IMR-90 (cell line): ENCODE results near the gene TOGARAM2. TPM values are rescaled to one million over a fixed set of nuclear protein-coding genes. Genes with fewer than 3 reads are reported as not detected.

ENCODE experiments used
- ATAC-seq: fragments of 200-7000 bp; cut with Tn5 transposase; 2 replicates; pipeline ENCODE4 v1.9.1; 2020; ENCODE audit warnings: low read depth, mild to moderate bottlenecking, moderate library complexity
- BruUV-seq: library from RNA; stranded (reverse); fragments of 400-500 nt; replicated peaks from 2 replicates; lab custom pipeline; 2021; lab: Mats Ljungman, UMichigan
- CTCF ChIA-PET: fragments of 300-600 bp; formaldehyde crosslinking; extraction: SDS; loops from one replicate; lab custom pipeline; 2021; ENCODE audit warnings: antibody characterized with exemption; lab: Yijun Ruan, JAX
- POLR2A ChIA-PET: fragments of 300-600 bp; sonication (Branson Sonifier 250); formaldehyde crosslinking; loops from one replicate; lab custom pipeline; 2022; ENCODE audit warnings: antibody characterized with exemption; ENCODE audit not compliant: unreplicated experiment; lab: Charles Lee
- DNase-seq: peaks from one replicate; pipeline ENCODE4 v3.0.0; 2013
- H2AFZ ChIP-seq: replicated peaks from 2 replicates; pipeline ENCODE3; 2013; ENCODE audit warnings: low read length, mild to moderate bottlenecking; ENCODE audit not compliant: poor library complexity
- H2AK5ac ChIP-seq: 2 replicates; pipeline ENCODE4 v1.6.1; 2013; ENCODE audit warnings: low read depth, low read length, inconsistent platforms
- H2AK9ac ChIP-seq: replicated peaks from 2 replicates; pipeline ENCODE3; 2013; ENCODE audit warnings: mild to moderate bottlenecking, low read depth, low read length, moderate library complexity; ENCODE audit not compliant: poor library complexity
- H2BK120ac ChIP-seq: 2 replicates; pipeline ENCODE4 v1.6.1; 2013; ENCODE audit warnings: low read depth, low read length, inconsistent platforms
- H2BK15ac ChIP-seq: 3 replicates; pipeline ENCODE4 v1.6.1; 2013; ENCODE audit warnings: low read depth, low read length, inconsistent platforms
- H2BK20ac ChIP-seq: 2 replicates; pipeline ENCODE4 v1.6.1; 2013; ENCODE audit warnings: low read depth, mild to moderate bottlenecking, inconsistent platforms, low read length, moderate library complexity
- H2BK5ac ChIP-seq: 2 replicates; pipeline ENCODE4 v1.6.1; 2013; ENCODE audit warnings: mild to moderate bottlenecking, low read depth, low read length, inconsistent platforms; ENCODE audit not compliant: poor library complexity, severe bottlenecking
- H3K14ac ChIP-seq: replicated peaks from 2 replicates; pipeline ENCODE4 v1.6.1; 2013; ENCODE audit warnings: low read depth, low read length, inconsistent platforms
- H3K18ac ChIP-seq: 2 replicates; pipeline ENCODE4 v1.6.1; 2013; ENCODE audit warnings: low read depth, low read length, control low read depth
- H3K23ac ChIP-seq: 2 replicates; pipeline ENCODE4 v1.6.1; 2013; ENCODE audit warnings: low read depth, low read length, inconsistent platforms
- H3K27ac ChIP-seq: 2 replicates; pipeline ENCODE4 v1.5.1; 2013; ENCODE audit warnings: mild to moderate bottlenecking, control low read depth, low read length; ENCODE audit not compliant: insufficient read depth
- H3K27me3 ChIP-seq: 2 replicates; pipeline ENCODE4 v1.6.1; 2013; ENCODE audit warnings: low read length; ENCODE audit not compliant: control insufficient read depth, insufficient read depth
- H3K36me3 ChIP-seq: 2 replicates; pipeline ENCODE4 v1.6.1; 2013; ENCODE audit warnings: low read length, mixed read lengths; ENCODE audit not compliant: control insufficient read depth, insufficient read depth
- H3K4ac ChIP-seq: 2 replicates; pipeline ENCODE4 v1.6.1; 2013; ENCODE audit warnings: low read depth, low read length, inconsistent platforms
- H3K4me1 ChIP-seq: 2 replicates; pipeline ENCODE4 v1.6.1; 2013; ENCODE audit warnings: low read length, mixed read lengths; ENCODE audit not compliant: control insufficient read depth, insufficient read depth
- H3K4me2 ChIP-seq: 2 replicates; pipeline ENCODE4 v1.6.1; 2013; ENCODE audit warnings: low read depth, mild to moderate bottlenecking, control low read depth, low read length, moderate library complexity
- H3K4me3 ChIP-seq: 2 replicates; pipeline ENCODE4 v1.5.1; 2013; ENCODE audit warnings: low read depth, mild to moderate bottlenecking, control low read depth, low read length, moderate library complexity; ENCODE audit not compliant: insufficient read depth
- H3K56ac ChIP-seq: 2 replicates; pipeline ENCODE4 v1.6.1; 2013; ENCODE audit warnings: low read length, inconsistent platforms; ENCODE audit not compliant: insufficient read depth; ENCODE audit errors: extremely low read depth
- H3K79me1 ChIP-seq, 2 experiments: 2 replicates each; pipeline ENCODE4 v1.6.1; 2013; ENCODE audit warnings: low read length in 2 of 2, inconsistent platforms in 1 of 2, low read depth in 1 of 2
- H3K9ac ChIP-seq: 2 replicates; pipeline ENCODE4 v1.6.1; 2013; ENCODE audit warnings: low read depth, low read length, control low read depth
- H3K9me1 ChIP-seq: 2 replicates; pipeline ENCODE4 v1.6.1; 2013; ENCODE audit warnings: low read length, inconsistent platforms; ENCODE audit not compliant: insufficient read depth
- H3K9me3 ChIP-seq: 2 replicates; pipeline ENCODE4 v1.6.1; 2013; ENCODE audit warnings: low read length; ENCODE audit not compliant: control insufficient read depth, insufficient read depth
- H4K20me1 ChIP-seq: 2 replicates; pipeline ENCODE4 v1.6.1; 2013; ENCODE audit warnings: low read length, inconsistent platforms; ENCODE audit not compliant: insufficient read depth
- H4K5ac ChIP-seq: 2 replicates; pipeline ENCODE4 v1.6.1; 2013; ENCODE audit warnings: mild to moderate bottlenecking, low read depth, low read length, control low read depth
- H4K8ac ChIP-seq, 2 experiments: 2 replicates each; pipeline ENCODE4 v1.6.1; 2013; ENCODE audit warnings: low read depth in 2 of 2, low read length in 2 of 2, control low read depth in 1 of 2, inconsistent platforms in 1 of 2
- H4K91ac ChIP-seq: 2 replicates; pipeline ENCODE4 v1.6.1; 2013; ENCODE audit warnings: low read depth, low read length, inconsistent platforms; ENCODE audit not compliant: insufficient read depth
- BHLHE40 ChIP-seq: fragments of 150-350 bp; IDR thresholded peaks from 2 replicates; pipeline ENCODE4 v1.6.1; 2016; ENCODE audit warnings: mild to moderate bottlenecking, low read depth, low read length
- CHD1 ChIP-seq: IDR thresholded peaks from 2 replicates; pipeline ENCODE4 v1.6.1; 2012; ENCODE audit warnings: low read depth, low read length, improper control_type of control experiment
- MXI1 ChIP-seq: IDR thresholded peaks from 2 replicates; pipeline ENCODE4 v1.6.1; 2012; ENCODE audit warnings: low read depth, mild to moderate bottlenecking, low read length, moderate library complexity, borderline replicate concordance
- NFE2L2 ChIP-seq: fragments of 150-350 bp; IDR thresholded peaks from 2 replicates; pipeline ENCODE4 v1.6.1; 2016; ENCODE audit warnings: low read depth, mild to moderate bottlenecking, low read length
- POLR2A ChIP-seq: IDR thresholded peaks from 2 replicates; pipeline ENCODE4 v1.6.1; 2012; ENCODE audit warnings: mild to moderate bottlenecking, low read depth, low read length
- RAD21 ChIP-seq: IDR thresholded peaks from 2 replicates; pipeline ENCODE4 v1.6.1; 2012; ENCODE audit warnings: low read length, improper control_type of control experiment
- RCOR1 ChIP-seq: IDR thresholded peaks from 2 replicates; pipeline ENCODE4 v1.6.1; 2012; ENCODE audit warnings: mild to moderate bottlenecking, low read length, improper control_type of control experiment; ENCODE audit not compliant: insufficient replicate concordance
- SMC3 ChIP-seq: fragments of 150-350 bp; IDR thresholded peaks from 2 replicates; pipeline ENCODE4 v1.6.1; 2016; ENCODE audit warnings: low read depth, mild to moderate bottlenecking, antibody characterized with exemption, low read length, moderate library complexity
- WGBS, 2 experiments: methylation state at CpG; one replicate each; pipeline versions ENCODE4 v1.1.5 to v1.1.7; 2013; ENCODE audit warnings: missing lambda C conversion rate in 2 of 2; ENCODE audit not compliant: insufficient read length in 1 of 2; ENCODE audit errors: extremely low coverage in 2 of 2; 5-methylcytosine and 5-hydroxymethylcytosine counted together
- dilution Hi-C: fragments of 300-500 bp; cut with HindIII; formaldehyde crosslinking; loops from one replicate; pipeline ENCODE4 v1.14.3; 2018; ENCODE audit warnings: low sequenced_read_pairs; ENCODE audit not compliant: unreplicated experiment
- in situ Hi-C: fragments of 300-500 bp; cut with MboI; formaldehyde crosslinking; loops from 3 replicates; pipeline ENCODE4 v1.14.3; 2019; ENCODE audit warnings: low sequenced_read_pairs, inconsistent platforms, mixed read lengths
- intact Hi-C: fragments of 100-400 bp; cut with micrococcal nuclease; formaldehyde crosslinking; loops from 2 replicates; pipeline ENCODE4 v1.10.0; 2022
- polyA plus RNA-seq, 3 experiments: library from polyadenylated mRNA; depleted of rRNA; stranded (reverse); fragments of >200 nt; gene quantifications; 2 replicates each; pipeline ENCODE4 v1.2.3, GENCODE V29; 2012; ENCODE audit warnings: low replicate concordance in 1 of 3
- total RNA-seq: library from RNA; depleted of rRNA; stranded (reverse); fragments of >200 nt; gene quantifications from 2 replicates; pipeline ENCODE4 v1.2.3, GENCODE V29; 2012
- TF ChIP-seq, protein P1 (sequence below): conservative IDR thresholded peaks from 2 replicates; pipeline ENCODE4 v1.5.1; 2012; ENCODE audit warnings: mild to moderate bottlenecking, low read depth, low read length, improper control_type of control experiment
- TF ChIP-seq, protein P2 (sequence below): fragments of 150-350 bp; IDR thresholded peaks from 2 replicates; pipeline ENCODE4 v1.6.1; 2017; ENCODE audit warnings: mild to moderate bottlenecking, antibody characterized with exemption, low read length, low read depth

TOGARAM2 gene
- total and polyA plus RNA-seq, 2 of the 4 experiments (the other 2 are of a cell fraction), result under 0.01 to 0.38 TPM

DNA sequence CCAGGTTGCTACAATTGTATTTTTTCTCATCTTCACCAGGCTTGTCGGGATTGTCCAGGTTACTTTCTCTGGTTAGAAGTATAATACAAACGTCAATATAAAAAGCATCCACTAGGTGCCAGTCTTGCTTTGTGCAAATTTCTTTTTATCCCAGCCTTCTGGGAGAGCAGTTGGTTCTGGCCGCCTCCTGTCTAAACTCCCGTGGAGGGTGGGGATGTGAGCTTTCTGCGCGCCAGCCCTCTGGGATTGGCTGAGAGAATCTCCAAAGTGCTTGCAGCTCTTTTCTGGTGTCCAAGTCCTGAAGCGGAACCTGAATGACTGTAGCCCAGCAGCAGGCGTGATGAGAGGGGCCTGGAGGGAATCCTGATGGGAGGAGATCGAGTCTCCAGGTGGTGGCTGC, 22.4 kb upstream of the TOGARAM2 start:
- Histone ChIP-seq H4K91ac (no peak overlapping the region), H2BK20ac (no peak overlapping the region), H3K36me3 (no peaks in the 10 kb centered on the region), H3K9me3 (no peaks in the 10 kb centered on the region), H2AFZ (peak overlapping the region; percentile 84), H2AK9ac (peak overlapping the region; percentile 30), H4K5ac (no peak overlapping the region), H3K79me1 (no peaks in the 10 kb centered on the region), H3K23ac (no peak overlapping the region), H3K4me3 (no peak overlapping the region), H2AK5ac (no peak overlapping the region), H4K20me1 (no peaks in the 10 kb centered on the region), H3K9ac (no peak overlapping the region), H3K4me1 (peaks cover 2% of the 10 kb centered on the region; the same call in 1 of the 2 replicates), H3K18ac (no peak overlapping the region), H3K9me1 (no peaks in the 10 kb centered on the region), H3K4me2 (no peak overlapping the region), H3K14ac (no peak overlapping the region), H4K8ac (no peak overlapping the region), H3K27ac (no peak overlapping the region), H2BK120ac (no peak overlapping the region), H3K56ac (no peak overlapping the region), H2BK15ac (no peak overlapping the region), H3K4ac (no peak overlapping the region), H2BK5ac (no peak overlapping the region), H3K27me3 (no peaks in the 10 kb centered on the region)
- TF ChIP-seq MXI1 (no peak), RCOR1 (no peak), CHD1 (no peak), BHLHE40 (0 out of 2 replicates have a peak, but pooled peaks have one; percentile 5), POLR2A (peak; percentile 53; the same call in 1 of the 2 replicates), RAD21 (peak; percentile 98), NFE2L2 (no peak), SMC3 (peak; percentile 95)
- TF ChIP-seq, protein P1, sequence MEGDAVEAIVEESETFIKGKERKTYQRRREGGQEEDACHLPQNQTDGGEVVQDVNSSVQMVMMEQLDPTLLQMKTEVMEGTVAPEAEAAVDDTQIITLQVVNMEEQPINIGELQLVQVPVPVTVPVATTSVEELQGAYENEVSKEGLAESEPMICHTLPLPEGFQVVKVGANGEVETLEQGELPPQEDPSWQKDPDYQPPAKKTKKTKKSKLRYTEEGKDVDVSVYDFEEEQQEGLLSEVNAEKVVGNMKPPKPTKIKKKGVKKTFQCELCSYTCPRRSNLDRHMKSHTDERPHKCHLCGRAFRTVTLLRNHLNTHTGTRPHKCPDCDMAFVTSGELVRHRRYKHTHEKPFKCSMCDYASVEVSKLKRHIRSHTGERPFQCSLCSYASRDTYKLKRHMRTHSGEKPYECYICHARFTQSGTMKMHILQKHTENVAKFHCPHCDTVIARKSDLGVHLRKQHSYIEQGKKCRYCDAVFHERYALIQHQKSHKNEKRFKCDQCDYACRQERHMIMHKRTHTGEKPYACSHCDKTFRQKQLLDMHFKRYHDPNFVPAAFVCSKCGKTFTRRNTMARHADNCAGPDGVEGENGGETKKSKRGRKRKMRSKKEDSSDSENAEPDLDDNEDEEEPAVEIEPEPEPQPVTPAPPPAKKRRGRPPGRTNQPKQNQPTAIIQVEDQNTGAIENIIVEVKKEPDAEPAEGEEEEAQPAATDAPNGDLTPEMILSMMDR, result peak; percentile 79
- TF ChIP-seq, protein P2, sequence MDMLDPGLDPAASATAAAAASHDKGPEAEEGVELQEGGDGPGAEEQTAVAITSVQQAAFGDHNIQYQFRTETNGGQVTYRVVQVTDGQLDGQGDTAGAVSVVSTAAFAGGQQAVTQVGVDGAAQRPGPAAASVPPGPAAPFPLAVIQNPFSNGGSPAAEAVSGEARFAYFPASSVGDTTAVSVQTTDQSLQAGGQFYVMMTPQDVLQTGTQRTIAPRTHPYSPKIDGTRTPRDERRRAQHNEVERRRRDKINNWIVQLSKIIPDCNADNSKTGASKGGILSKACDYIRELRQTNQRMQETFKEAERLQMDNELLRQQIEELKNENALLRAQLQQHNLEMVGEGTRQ, result no peak
- ChIA-PET CTCF (interaction anchor here (0.5 to 1.3 kb wide), 8 partner anchors 8 to 350 kb away, joined by 3 to 5 read pairs (median 4); no protein-coding TSS in a partner anchor), POLR2A (no interaction called here)
- in situ Hi-C loops, result loop anchor here (5.0 kb wide), 2 partner anchors 234 to 1114 kb away; no protein-coding TSS in a partner anchor
- no TSS peak for BruUV-seq
- intact Hi-C loops, result loop anchor here (1.0 to 5.0 kb wide), 9 partner anchors 159 to 1114 kb away; partner anchors contain the start of genes ALK and CLIP4
- peak; percentile 74 for DNase-seq
- ATAC-seq, result peak; percentile 92
- dilution Hi-C loops, result loop anchor here (25.0 kb wide), 1 partner anchor 879 kb away; no protein-coding TSS in a partner anchor
- no CpG with 5 or more reads among the region's 9 CpGs for WGBS, 2 experiments
